ENCODE data around the gene KL.
A peak's percentile ranks its signal among the peaks of the same experiment; 100 is the strongest.

Gene KL

GRCh38 chr13:33006134-33006533 is 10.1 kb upstream of the KL start:
- DNase-seq = no peak

GRCh38 chr13:33006638-33007037 is 9.6 kb upstream of the KL start:
- no peak for DNase-seq

- no peak for DNase-seq
Observed at GRCh38 chr13:33007237-33007636, 9.0 kb upstream of the KL start.

GRCh38 chr13:33007950-33008349 is 8.3 kb upstream of the KL start:
- DNase-seq = no peak

GRCh38 chr13:33008946-33009722 is 7.1 kb upstream of the KL start:
- DNase-seq = peak; percentile 36

GRCh38 chr13:33011828-33012470 is 4.3 kb upstream of the KL start:
- no peak for DNase-seq

- DNase-seq = no peak
Observed at GRCh38 chr13:33014291-33014690, 1.9 kb upstream of the KL start.

GRCh38 chr13:33015241-33015668 is 968 bp upstream of the KL start:
- DNase-seq = no peak

- DNase-seq = peak; percentile 45
Observed at GRCh38 chr13:33015791-33016323, 366 bp upstream of the KL start.

- DNase-seq = peak; percentile 54
Observed at GRCh38 chr13:33017323-33017929, 1.2 kb downstream of the KL start.

- DNase-seq = no peak
Observed at GRCh38 chr13:33018886-33019285, 2.7 kb downstream of the KL start.

GRCh38 chr13:33022986-33023385 is 6.8 kb downstream of the KL start:
- DNase-seq = no peak

GRCh38 chr13:33025220-33025744 is 9.1 kb downstream of the KL start:
- no peak for DNase-seq

GRCh38 chr13:33026489-33027152 is 10.4 kb downstream of the KL start:
- no peak for DNase-seq

- DNase-seq = no peak
Observed at GRCh38 chr13:33028620-33029019, 12.4 kb downstream of the KL start.

GRCh38 chr13:33031277-33031676 is 15.1 kb downstream of the KL start:
- DNase-seq = no peak

GRCh38 chr13:33032037-33032625 is 15.9 kb downstream of the KL start:
- DNase-seq = no peak

- no peak for DNase-seq
Observed at GRCh38 chr13:33033051-33033812, 17.0 kb downstream of the KL start.

GRCh38 chr13:33033986-33034385 is 17.8 kb downstream of the KL start:
- DNase-seq = no peak

GRCh38 chr13:33034882-33035520 is 18.8 kb downstream of the KL start:
- no peak for DNase-seq

- DNase-seq = no peak
Observed at GRCh38 chr13:33037673-33038072, 21.4 kb downstream of the KL start.
